D721Med (cell line): ENCODE data around the gene PTPN14.

Experiments used
- DNase-seq: peaks from one replicate; pipeline ENCODE4 v3.0.0; 2011; ENCODE audit warnings: low spot score; ENCODE audit not compliant: insufficient read length
- FAIRE-seq: peaks from 2 replicates; lab custom pipeline; 2011; peaks lifted over from hg19 to GRCh38; lab: Jason Lieb, UNC
- TF ChIP-seq, protein P1 (sequence below): IDR thresholded peaks from 2 replicates; pipeline ENCODE4 v1.5.1; 2012; ENCODE audit warnings: mild to moderate bottlenecking, control low read depth; ENCODE audit not compliant: insufficient read depth; ENCODE audit errors: missing control alignments

The PTPN14 gene

DNA sequence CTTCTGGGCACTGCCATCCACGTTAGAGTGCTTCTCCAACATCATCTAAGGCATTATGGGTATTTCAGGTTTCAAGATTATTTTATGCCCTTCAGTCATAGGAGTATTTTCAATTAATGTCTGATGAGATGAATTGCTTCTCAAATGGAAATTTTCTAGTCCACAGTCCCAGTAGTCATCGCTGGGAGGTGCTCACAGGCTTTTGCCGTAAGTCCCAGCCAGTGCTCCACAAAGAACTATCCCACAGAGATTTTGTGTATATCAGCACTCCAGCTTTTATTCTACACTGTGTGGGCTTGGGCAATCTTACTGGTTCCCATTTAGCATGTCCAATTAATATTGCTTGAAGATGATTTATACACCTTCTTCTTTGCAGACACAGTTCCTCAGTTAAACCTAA, 209.5 kb downstream of the PTPN14 start:
- no peak for FAIRE-seq
- TF ChIP-seq, protein P1, sequence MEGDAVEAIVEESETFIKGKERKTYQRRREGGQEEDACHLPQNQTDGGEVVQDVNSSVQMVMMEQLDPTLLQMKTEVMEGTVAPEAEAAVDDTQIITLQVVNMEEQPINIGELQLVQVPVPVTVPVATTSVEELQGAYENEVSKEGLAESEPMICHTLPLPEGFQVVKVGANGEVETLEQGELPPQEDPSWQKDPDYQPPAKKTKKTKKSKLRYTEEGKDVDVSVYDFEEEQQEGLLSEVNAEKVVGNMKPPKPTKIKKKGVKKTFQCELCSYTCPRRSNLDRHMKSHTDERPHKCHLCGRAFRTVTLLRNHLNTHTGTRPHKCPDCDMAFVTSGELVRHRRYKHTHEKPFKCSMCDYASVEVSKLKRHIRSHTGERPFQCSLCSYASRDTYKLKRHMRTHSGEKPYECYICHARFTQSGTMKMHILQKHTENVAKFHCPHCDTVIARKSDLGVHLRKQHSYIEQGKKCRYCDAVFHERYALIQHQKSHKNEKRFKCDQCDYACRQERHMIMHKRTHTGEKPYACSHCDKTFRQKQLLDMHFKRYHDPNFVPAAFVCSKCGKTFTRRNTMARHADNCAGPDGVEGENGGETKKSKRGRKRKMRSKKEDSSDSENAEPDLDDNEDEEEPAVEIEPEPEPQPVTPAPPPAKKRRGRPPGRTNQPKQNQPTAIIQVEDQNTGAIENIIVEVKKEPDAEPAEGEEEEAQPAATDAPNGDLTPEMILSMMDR: no peak

DNA sequence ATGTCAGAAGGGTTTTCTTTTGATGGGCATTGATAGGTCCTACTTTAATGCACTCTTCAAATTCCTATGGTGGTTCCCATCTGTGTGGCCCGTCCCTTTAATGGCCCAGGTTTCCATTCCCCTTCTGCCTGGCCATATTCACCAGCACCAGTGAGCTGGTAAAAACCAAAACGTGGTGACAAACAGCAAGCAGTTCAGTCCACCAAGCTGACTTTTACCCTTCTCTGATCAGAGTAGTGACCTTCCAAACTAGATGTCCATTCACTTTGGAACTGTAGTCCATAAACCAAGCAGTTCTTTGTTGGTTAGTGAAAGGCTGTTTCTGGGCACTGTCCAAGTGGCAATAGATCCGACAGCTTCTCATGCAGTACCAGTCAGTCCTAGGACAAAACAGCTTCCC, 209.9 kb downstream of the PTPN14 start:
- FAIRE-seq (no peak), DNase-seq (no peak)
- TF ChIP-seq, protein P1: no peak

More for the DNA sequence above, 209.5 kb downstream of the PTPN14 start:
- DNase-seq: no peak

DNA sequence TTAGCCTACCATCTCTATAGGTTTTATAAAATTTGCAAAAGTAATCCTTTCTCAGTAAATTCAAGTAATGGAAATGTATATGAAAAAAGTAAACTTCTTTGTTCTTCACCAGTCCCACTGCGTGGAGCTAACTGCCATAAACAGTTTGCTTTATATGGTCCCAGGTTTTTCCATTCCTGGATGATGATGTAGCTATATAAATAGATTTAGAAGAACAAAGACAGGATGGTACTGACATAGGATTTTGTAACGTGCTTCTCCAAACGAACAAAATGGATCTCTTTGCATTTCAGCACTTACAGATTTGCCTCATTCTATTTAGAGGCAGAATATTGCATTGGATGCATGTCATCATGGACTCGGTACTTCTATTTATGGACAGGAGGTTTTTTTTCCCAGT, 213.2 kb downstream of the PTPN14 start:
- DNase-seq (no peak), FAIRE-seq (no peak)
- TF ChIP-seq, protein P1: no peak

DNA sequence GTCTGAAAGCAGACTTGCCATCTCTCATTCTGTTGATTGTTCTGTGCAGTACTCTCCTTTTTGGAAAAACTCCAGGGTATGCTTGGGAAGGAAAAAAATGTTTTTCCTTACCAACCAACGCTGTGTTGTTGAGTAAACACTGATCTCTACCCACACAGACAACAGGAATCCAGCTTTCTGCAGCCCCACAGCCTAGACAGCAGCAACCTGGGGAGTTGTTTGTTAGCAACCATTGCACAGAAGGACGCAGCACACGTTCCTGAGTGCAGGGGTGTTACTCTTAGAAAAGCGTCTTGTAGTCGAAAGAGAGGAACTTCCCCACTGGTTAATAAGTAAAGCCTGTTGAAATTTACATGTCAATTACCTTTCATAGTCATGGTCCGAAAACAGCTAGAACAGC, 213.9 kb downstream of the PTPN14 start:
- no peak for DNase-seq
- no peak for FAIRE-seq

DNA sequence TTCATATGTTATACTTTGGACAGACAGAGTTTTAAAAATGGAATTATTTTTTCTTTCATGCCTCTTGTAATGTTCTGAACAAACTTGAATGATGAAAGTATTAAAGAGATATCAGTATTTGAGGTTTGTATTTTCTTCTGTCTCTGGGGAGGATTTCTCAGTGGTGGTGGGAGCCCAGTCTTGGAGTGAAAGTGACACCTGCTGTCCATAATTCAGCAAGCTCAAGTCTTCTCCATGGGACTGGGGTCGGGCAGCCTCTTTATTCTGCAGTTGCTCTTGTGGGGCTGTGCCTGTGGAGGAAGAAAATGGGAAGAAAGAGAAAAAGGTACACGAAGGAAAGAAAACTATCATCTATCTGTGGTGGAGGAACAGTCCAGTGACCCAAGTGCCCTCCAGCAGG, 214.4 kb downstream of the PTPN14 start:
- FAIRE-seq (no peak), DNase-seq (no peak)
- TF ChIP-seq, protein P1: no peak

More for the DNA sequence above, 213.9 kb downstream of the PTPN14 start:
- TF ChIP-seq, protein P1: no peak

DNA sequence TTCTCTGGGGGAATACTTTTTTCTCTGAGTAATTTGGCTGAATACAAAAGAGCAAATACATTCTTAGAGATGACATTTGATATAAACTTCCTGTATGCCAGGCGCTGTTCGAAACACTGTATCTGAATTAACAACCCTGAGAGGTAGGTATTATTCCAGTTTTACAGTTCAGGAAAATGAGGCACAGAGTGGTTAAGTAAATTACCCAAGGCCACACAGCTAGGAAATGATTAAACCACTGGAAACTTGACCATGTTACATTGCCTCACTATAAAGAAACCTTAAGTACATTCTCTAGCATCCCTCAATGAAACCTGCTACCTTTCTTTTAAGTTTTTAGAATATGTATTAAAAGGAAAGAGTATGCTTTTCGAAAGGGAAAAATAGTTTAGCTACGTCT, 215.8 kb downstream of the PTPN14 start:
- TF ChIP-seq, protein P1: no peak
- DNase-seq: no peak
- FAIRE-seq: no peak

DNA sequence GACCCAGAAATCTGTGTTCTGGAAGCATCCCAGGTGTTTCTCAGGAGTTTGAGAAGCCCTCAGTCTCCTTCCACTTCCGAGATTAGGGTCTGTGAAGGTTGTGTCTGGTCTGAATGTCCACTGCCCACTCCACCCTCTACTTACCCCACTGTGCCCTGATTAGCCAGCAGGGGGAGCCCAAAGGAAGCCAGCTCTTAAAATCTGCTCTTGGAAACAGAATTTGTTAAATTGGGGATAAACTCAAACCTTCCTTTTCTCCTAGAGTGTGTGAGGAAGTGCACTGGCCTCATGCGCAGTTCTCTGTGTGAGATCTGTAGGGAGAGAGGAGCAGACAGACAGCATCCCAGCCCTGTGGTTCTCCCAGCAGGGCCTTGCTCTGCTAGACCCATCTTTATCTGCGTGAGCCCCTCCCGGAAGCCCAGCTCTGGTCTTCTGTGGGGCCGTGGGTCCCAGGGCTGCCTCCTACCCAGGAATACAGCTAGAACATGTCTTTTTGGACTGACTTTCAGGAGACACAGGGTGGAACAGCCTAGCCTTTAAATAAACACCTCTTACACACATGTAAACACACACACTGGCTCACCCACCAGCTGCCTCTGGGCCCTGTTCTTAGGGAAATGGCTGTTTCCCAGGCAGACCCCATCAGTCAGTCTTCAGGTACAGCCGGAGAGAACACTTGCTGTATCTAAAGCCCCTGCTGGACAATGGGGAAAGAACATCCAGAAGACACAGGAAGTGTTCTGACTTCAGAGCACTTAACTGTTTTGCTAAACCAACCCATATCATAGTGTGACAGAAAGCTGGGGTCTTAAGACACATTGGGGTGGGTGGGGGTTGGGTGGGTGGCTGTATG, 218.2 kb downstream of the PTPN14 start:
- no peak for FAIRE-seq
- TF ChIP-seq, protein P1: peak; percentile 96
- DNase-seq: no peak
